GM12864 (cell line): ENCODE data around the gene CBX8.

Experiments used
- DNase-seq: peaks from one replicate; pipeline ENCODE4 v3.0.0-alpha.2; 2011; ENCODE audit warnings: low read depth
- H3K4me3 ChIP-seq: 2 replicates; pipeline ENCODE4 v1.5.1; 2011; ENCODE audit warnings: mild to moderate bottlenecking, low read depth, low read length, control low read depth
- TF ChIP-seq, protein P1 (sequence below): IDR thresholded peaks from 2 replicates; pipeline ENCODE4 v1.5.1; 2011; ENCODE audit warnings: low read depth, mild to moderate bottlenecking, moderate library complexity, low read length, control low read depth, inconsistent platforms; ENCODE audit errors: missing control alignments

CBX8 gene

DNA sequence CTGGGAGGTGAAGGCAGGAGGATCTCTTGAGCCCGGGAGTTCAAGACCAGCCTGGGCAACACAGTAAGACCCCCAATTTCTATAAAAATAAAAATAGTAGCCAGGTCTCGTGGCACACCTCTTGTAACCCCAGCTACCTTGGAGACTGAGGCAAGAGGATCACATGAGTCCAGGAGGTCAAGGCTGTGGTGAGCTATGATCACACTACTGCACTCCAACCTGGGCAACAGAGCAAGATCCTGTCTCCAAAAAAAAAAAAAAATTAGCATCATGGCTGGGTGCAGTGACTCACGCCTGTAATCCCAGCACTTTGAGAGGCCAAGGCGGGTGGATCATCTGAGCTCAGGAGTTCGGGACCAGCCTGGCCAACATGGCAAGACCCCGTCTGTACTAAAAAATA, 25.6 kb downstream of the CBX8 start:
- no peak overlapping the region for H3K4me3 ChIP-seq
- no peak for DNase-seq
- TF ChIP-seq, protein P1, sequence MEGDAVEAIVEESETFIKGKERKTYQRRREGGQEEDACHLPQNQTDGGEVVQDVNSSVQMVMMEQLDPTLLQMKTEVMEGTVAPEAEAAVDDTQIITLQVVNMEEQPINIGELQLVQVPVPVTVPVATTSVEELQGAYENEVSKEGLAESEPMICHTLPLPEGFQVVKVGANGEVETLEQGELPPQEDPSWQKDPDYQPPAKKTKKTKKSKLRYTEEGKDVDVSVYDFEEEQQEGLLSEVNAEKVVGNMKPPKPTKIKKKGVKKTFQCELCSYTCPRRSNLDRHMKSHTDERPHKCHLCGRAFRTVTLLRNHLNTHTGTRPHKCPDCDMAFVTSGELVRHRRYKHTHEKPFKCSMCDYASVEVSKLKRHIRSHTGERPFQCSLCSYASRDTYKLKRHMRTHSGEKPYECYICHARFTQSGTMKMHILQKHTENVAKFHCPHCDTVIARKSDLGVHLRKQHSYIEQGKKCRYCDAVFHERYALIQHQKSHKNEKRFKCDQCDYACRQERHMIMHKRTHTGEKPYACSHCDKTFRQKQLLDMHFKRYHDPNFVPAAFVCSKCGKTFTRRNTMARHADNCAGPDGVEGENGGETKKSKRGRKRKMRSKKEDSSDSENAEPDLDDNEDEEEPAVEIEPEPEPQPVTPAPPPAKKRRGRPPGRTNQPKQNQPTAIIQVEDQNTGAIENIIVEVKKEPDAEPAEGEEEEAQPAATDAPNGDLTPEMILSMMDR = no peak

DNA sequence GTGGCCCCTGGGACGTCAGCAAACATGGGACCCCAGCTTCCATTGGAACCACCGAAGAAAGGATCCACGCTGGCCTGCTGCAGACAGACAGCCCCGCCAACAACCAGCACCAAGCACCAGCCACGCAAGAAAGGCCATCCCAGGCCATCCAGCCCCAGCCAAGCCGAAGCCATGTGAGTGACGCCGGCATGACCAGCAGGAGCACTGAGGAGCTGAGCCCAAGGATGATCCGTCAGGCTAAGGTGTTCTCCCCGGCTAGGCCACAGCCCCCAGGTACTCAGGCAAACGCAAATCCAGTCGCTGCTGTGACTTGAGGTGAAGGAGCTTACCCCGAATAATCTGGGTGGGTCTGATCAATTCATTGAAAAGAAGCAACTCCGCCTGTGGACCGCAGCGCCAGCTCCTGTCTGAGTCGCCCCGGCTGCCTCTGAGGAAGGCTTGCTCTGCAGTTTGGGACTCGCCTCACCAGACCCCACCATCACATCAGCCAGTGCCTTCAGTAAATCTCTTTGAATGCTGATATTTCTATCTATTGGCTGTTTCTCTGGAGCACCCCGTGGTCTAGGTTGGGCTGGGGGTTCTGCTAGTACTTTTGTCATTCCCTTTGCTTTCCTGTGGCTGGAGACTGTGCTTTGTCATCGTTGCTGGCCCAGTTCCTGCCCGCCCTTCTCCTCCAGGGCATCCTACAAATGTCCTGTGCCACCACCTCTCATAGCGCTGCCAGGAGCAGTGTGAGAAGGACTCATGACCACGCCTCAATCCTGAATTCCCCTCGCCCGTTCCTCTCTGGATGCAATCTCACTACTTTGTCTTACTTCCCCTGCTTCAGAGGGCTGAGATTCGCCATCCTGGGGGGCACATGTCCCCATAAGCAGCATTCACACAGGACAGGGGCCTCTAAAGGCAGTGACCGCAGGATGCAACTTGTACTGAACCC, 27.0 kb downstream of the CBX8 start:
- no peak overlapping the region for H3K4me3 ChIP-seq
- DNase-seq = no peak
- TF ChIP-seq, protein P1 = no peak

DNA sequence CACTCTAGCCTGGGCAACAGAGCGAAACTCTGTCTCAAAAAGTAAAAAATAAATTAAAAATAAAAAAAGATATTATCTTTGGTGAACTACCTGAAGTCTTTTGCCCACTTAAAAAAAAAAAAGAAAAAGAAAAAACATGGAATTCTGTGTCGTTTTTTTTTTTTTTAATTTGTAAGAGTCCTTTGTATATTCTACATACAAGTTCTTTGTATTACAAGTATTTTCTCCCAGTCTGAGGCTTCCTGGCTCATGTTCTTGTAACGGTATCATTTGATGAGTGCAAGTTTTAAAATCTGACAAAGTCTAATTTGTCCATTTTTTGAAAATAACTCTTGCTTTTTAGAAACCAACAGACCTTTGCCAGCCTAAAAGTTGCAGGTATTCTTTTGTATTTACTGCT, 31.2 kb downstream of the CBX8 start:
- no peak overlapping the region for H3K4me3 ChIP-seq
- TF ChIP-seq, protein P1 = no peak
- no peak for DNase-seq

DNA sequence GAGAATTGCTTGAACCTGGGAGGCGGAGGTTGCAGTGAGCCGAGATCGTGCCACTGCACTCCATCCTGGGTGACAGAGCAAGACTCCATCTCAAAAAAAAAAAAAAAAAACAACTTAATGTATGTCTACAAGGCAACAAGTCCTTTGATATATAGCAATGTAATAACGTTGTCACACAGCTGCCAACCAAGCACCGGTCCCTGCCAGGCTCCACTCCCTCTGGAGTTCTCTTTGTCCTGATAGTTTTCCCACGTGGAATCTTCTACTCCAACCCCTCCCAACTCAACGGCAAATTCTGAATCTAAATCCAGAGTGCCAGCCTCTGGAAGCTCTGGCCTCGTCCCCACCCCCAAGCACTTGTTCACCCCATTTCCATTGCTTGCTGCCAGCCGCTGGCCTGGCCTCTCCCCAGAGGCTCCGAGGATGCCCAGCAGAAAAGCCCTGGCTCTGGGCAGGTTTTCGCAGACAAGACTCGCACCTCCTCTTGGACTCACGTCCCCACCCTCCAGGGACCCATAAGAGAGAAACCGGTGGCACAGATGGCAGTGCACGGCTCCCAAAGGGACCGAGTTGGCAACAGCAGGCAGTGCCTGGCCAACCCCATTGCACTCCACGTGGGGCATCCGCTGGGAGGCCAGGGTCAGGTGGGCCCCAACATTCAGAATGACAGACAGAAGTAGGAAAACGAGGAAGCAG, 34.8 kb downstream of the CBX8 start:
- TF ChIP-seq, protein P1 = no peak
- DNase-seq = no peak

DNA sequence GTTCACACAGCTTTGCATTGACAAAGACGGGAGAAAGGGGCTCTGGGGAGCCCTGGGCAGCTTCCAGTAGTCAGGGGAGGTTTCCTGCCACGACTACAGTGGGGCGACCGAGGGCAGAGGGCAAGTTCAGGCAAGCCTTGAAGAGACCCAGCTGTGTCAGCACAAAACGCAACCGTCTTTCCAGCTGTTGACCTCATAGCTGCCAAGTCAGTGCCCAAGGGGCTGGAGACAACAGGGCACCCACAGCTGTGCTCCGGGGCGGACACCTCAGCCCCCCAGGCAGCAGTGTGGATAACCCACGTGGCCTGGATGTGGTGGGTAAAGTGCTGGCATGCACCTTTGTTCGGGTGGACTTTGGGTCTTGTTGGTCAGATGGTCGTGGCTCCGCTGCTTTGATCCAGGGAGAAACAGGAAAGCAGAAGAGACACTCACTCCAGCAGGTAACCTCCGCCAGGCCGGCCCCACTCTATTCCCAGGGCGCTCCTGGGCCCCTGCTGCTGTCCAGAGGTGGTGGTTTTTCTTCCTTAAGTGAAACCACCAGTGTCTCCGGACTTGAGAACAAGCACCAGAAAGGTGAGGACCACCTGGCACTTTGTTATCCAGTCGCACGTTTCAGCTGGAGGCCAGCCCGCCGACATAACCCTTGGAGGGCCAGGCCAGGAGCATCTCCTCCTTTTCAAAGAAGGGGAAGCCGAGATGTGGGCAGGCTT, 36.5 kb downstream of the CBX8 start:
- H3K4me3 ChIP-seq = no peak overlapping the region
- DNase-seq = no peak
- TF ChIP-seq, protein P1 = no peak

More for the DNA sequence above, 34.8 kb downstream of the CBX8 start:
- H3K4me3 ChIP-seq = no peak overlapping the region

DNA sequence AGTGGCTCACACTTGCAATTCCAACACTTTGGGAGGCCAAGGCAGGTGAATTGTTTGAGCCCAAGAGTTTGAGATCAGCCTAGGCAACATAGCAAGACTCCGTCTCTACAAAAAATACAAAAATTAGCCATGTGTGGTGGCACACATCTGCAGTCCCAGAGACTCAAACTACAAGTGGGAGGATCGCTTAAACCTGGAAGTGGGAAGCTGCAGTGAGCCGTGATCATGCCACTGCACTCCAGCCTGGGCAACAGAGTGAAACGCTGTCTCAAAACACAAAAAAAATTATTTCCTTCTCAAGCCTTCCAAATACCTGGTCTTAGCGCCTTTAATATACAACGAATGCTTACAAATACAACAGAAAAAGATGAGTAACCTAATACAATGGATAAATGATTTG, 38.6 kb downstream of the CBX8 start:
- DNase-seq = no peak
- H3K4me3 ChIP-seq = no peak overlapping the region
- TF ChIP-seq, protein P1 = no peak
